ENCODE data around the gene L3MBTL3. TPM values are rescaled to one million over a fixed set of nuclear protein-coding genes. Genes with fewer than 3 reads are reported as not detected.

The L3MBTL3 gene
- total RNA-seq, 4 donors from 2014 or later = 3.1 to 6.7 (median 3.6) TPM

DNA sequence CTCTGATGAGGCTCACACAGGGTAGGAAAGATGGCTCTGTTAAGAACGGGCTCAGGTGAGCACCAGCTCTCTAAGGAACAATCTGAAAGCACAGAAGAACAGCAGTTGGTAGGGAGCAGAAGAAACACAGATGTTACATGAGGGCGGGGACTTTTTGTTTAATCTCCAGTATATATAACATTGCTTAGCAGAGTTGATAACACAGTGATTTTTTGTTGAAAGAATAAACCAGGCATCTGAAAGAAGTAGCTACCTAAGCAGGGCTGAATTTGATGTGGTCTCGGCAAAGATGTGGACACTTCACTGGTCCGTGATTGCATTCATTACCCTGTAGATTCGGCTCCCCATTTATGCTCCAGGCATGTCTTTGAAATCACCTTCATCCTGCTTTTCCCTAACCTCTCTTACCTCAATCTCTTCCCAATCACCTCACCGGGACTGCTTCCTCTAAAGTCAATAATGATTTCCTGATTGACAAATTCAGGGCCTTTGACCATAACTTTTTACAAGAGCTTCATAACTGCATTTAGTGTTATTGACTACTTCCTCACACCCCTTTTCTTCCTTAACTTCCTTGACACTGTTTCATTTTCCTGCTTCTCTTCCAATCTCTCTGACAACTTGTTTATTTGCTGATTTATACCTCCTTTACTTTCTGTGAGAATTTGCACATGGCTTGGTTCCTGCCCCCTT is 170.0 kb downstream of the L3MBTL3 start:
- Histone ChIP-seq H3K27me3 (no peaks in the 10 kb centered on the region), H3K9me3 (no peaks in the 10 kb centered on the region), H3K4me1 (no peaks in the 10 kb centered on the region), H3K27ac (replicated peaks in 1 of 4) (no peak overlapping the region), H3K36me3 (no peaks in the 10 kb centered on the region), H3K4me3 (no peak overlapping the region)
- TF ChIP-seq POLR2AphosphoS5 (IDR thresholded peaks at IDR 0.05) (no peak), POLR2A (IDR thresholded peaks at IDR 0.05; ENCODE audit: low read depth) (no peak), EP300 (IDR thresholded peaks at IDR 0.05) (no peak)
- TF ChIP-seq, protein P1, sequence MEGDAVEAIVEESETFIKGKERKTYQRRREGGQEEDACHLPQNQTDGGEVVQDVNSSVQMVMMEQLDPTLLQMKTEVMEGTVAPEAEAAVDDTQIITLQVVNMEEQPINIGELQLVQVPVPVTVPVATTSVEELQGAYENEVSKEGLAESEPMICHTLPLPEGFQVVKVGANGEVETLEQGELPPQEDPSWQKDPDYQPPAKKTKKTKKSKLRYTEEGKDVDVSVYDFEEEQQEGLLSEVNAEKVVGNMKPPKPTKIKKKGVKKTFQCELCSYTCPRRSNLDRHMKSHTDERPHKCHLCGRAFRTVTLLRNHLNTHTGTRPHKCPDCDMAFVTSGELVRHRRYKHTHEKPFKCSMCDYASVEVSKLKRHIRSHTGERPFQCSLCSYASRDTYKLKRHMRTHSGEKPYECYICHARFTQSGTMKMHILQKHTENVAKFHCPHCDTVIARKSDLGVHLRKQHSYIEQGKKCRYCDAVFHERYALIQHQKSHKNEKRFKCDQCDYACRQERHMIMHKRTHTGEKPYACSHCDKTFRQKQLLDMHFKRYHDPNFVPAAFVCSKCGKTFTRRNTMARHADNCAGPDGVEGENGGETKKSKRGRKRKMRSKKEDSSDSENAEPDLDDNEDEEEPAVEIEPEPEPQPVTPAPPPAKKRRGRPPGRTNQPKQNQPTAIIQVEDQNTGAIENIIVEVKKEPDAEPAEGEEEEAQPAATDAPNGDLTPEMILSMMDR (IDR thresholded peaks at IDR 0.05) = no peak
- WGBS = 89% methylated on average over 6 of the region's 6 CpGs
- intact Hi-C loops (cut with DNase I) = no loop called here
- DNase-seq (ENCODE audit: extremely low spot score) = no peak

DNA sequence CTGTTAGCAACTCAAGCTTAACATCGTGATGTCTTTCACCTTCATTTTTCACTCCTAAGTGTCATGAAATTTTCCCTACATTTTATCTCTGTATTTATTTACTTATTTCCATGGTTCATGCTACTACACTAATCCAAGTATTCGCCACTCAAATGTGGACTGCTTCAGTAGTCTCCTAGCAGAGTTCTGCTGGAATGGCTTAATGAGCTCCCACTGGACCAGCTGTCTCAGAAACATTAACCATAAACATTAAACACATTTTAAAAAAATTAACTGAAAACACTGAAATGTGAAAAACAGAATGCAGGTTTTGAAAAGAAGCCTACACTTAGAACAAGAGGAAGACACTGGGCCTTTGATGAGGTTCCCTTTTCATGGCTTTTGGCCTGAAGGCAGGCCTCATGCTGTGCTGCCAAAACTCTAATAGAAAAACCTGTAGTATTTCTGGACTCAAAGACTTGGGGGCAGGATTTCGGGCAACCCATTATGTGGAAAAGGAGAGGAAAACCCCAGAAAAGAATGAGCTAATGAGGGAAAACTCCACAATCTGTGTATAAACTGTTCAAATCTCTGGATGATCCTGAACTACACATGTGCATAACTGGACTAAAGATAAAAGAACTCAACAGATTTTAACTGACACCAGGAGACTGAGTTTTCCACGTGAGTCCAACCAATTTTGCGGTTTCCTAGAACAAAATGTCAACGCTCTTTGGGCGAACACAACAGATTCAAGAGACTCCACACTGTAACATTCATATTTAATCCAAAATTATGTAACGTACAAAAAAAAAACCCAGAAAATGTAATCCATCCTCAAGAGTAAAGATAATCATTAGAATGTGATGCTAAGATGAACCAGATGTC is 171.4 kb downstream of the L3MBTL3 start:
- Histone ChIP-seq H3K27me3 (no peaks in the 10 kb centered on the region), H3K36me3 (no peaks in the 10 kb centered on the region), H3K27ac (replicated peaks in 1 of 4) (no peak overlapping the region), H3K4me1 (no peaks in the 10 kb centered on the region), H3K9me3 (no peaks in the 10 kb centered on the region), H3K4me3 (no peak overlapping the region)
- TF ChIP-seq, protein P1 (IDR thresholded peaks at IDR 0.05) = no peak
- no peak for TF ChIP-seq POLR2A (IDR thresholded peaks at IDR 0.05; ENCODE audit: low read depth)
- no peak for TF ChIP-seq POLR2AphosphoS5 (IDR thresholded peaks at IDR 0.05)
- no peak for TF ChIP-seq EP300 (IDR thresholded peaks at IDR 0.05)
- DNase-seq (ENCODE audit: extremely low spot score) = no peak
- intact Hi-C loops (cut with DNase I) = no loop called here
- 72% methylated on average over 8 of the region's 8 CpGs for WGBS

Other genes starting within 250 kb of the L3MBTL3 start
- gene TMEM244, start 157.3 kb upstream of the L3MBTL3 start, total RNA-seq = not detected
- gene SAMD3, start 204.4 kb downstream of the L3MBTL3 start, total RNA-seq = 1 to 10 TPM in 1 of 4 donors, under 1 TPM in 1, not detected in 2; 0.39 to 2.7 TPM

Measured in esophagus muscularis mucosa (tissue), 4 donors.